Heart left ventricle (tissue), 16 donors: ENCODE data around the gene CLCF1. TPM values are rescaled to one million over a fixed set of nuclear protein-coding genes. Genes with fewer than 3 reads are reported as not detected.
A peak's percentile ranks its signal among the peaks of the same experiment; 100 is the strongest.

ENCODE experiments used
- ATAC-seq, 4 donors: fragments of 200-7000 bp; cut with Tn5 transposase; one replicate each; pipeline ENCODE4 v1.9.1; 2020 to 2022; ENCODE audit warnings: moderate library complexity in 4 of 4, mild to moderate bottlenecking in 3 of 4, moderate number of reproducible peaks in 1 of 4
- DNase-seq, 5 donors: peaks; one replicate each; pipeline ENCODE4 v3.0.0-alpha.2; 2020
- H3K27ac ChIP-seq, 12 donors: fragments of 200-600 bp; sonication (generic) in 4 of 12; one replicate each; pipeline versions ENCODE4 v1.5.0 to v1.8.0; 2016 to 2022; ENCODE audit warnings: mild to moderate bottlenecking in 2 of 12
- H3K27me3 ChIP-seq, 9 donors: fragments of 200-600 bp; sonication (generic) in 2 of 9; one replicate each; pipeline versions ENCODE4 v1.5.1 to v1.8.0; 2016 to 2022; ENCODE audit warnings: mild to moderate bottlenecking in 3 of 9
- H3K36me3 ChIP-seq, 9 donors: fragments of 200-600 bp; sonication (generic) in 2 of 9; one replicate each; pipeline versions ENCODE4 v1.5.0 to v1.8.0; 2018 to 2022; ENCODE audit warnings: mild to moderate bottlenecking in 2 of 9
- H3K4me1 ChIP-seq, 12 donors: fragments of 200-600 bp; sonication (generic) in 4 of 12; one replicate each; pipeline versions ENCODE4 v1.5.0 to v1.8.0; 2016 to 2022; ENCODE audit warnings: mild to moderate bottlenecking in 3 of 12
- H3K4me3 ChIP-seq, 12 donors: fragments of 200-600 bp; sonication (generic) in 4 of 12; one replicate each; pipeline versions ENCODE4 v1.5.0 to v1.8.0; 2017 to 2022; ENCODE audit warnings: mild to moderate bottlenecking in 9 of 12, moderate library complexity in 4 of 12
- H3K9me3 ChIP-seq, 12 donors: fragments of 200-600 bp; sonication (generic) in 4 of 12; one replicate each; pipeline versions ENCODE4 v1.5.0 to v1.8.0; 2016 to 2022; ENCODE audit warnings: mild to moderate bottlenecking in 1 of 12
- POLR2A ChIP-seq, 2 donors: fragments of 450-650 bp; IDR thresholded peaks; one replicate each; pipeline ENCODE4 v1.6.1; 2017; ENCODE audit warnings: antibody characterized with exemption in 2 of 2, mild to moderate bottlenecking in 2 of 2, moderate library complexity in 2 of 2
- WGBS, 4 donors: extraction: QIAGEN DNeasy Blood & Tissue Kit in 2 of 4; methylation state at CpG; one replicate each; pipeline versions ENCODE4 v1.1.5 to v1.1.7; 2013 to 2018; 5-methylcytosine and 5-hydroxymethylcytosine counted together
- intact Hi-C, 10 donors: fragments of 100-400 bp; cut with DNase I; formaldehyde crosslinking; loops; one replicate each; pipeline versions ENCODE4 v1.11.1 to v1.14.2; 2022
- polyA plus RNA-seq, 2 donors: library from polyadenylated mRNA; stranded (reverse); fragments of 200-250 nt; gene quantifications; one replicate each; pipeline ENCODE4 v1.2.3, GENCODE V29; 2013
- total RNA-seq, 9 donors: library from RNA; depleted of rRNA in 2 of 9; stranded (reverse); fragments of >200 nt in 2 of 9; fragmentation: NEBNext Ultra II Directional in 3 of 9; extraction: Animal tissue kit (Norgen Biotek cat#: 25700) in 3 of 9; gene quantifications; one replicate each; pipeline versions ENCODE4 v1.1.0 to v1.2.4, GENCODE V29; 2016 to 2023
- TF ChIP-seq, protein P1 (sequence below), 12 donors: fragments of 200-600 bp; sonication (generic) in 4 of 12; IDR thresholded peaks; one replicate each; pipeline versions ENCODE4 v1.5.0 to v1.8.0; 2018 to 2022; ENCODE audit warnings: antibody characterized with exemption in 12 of 12, mild to moderate bottlenecking in 5 of 12
- donor health status: ischemic (EF 13 %, LVEDD 7.1; RV severe dilation, severe dysfunction).
- donor health status: healthy with polysubstance abuse.
- donor health status: DM: no; HTN: yes; CAD: no.
- donor health status: DM: no; HTN: no; CAD: no.
- donor health status: ischemic (EF 25% LVEDD 6.9; RV normal size, moderate dysfunction).
- donor health status: ischemic (EF 25% LVEDD 5.7; RV mildly dilated, moderate dysfunction).
- donor health status: healthy.
- donor health status: DM: yes; HTN: yes; CAD: no.
- donor health status: ischemic (EF 35%, LVEDD 5.7; RV mildly dilated, moderate dysfunction).
- donor health status: nonischemic (EF 11% LVEDD 7.7; RV severe dilation, severe dysfunction).
- donor health status: DM: yes; HTN: yes; CAD: no.
- donor health status: PGD.
- donor health status: ischemic (EF 29% LVEDD 5.4; RV normal size, mild dysfunction).
- donor health status: nonischemic (EF 23%, LVEDD 6.1; RV moderate dilation, normal function).

CLCF1 gene
- total and polyA plus RNA-seq, 11 donors, result 0.25 to 17.1 (median 1.7) TPM

DNA sequence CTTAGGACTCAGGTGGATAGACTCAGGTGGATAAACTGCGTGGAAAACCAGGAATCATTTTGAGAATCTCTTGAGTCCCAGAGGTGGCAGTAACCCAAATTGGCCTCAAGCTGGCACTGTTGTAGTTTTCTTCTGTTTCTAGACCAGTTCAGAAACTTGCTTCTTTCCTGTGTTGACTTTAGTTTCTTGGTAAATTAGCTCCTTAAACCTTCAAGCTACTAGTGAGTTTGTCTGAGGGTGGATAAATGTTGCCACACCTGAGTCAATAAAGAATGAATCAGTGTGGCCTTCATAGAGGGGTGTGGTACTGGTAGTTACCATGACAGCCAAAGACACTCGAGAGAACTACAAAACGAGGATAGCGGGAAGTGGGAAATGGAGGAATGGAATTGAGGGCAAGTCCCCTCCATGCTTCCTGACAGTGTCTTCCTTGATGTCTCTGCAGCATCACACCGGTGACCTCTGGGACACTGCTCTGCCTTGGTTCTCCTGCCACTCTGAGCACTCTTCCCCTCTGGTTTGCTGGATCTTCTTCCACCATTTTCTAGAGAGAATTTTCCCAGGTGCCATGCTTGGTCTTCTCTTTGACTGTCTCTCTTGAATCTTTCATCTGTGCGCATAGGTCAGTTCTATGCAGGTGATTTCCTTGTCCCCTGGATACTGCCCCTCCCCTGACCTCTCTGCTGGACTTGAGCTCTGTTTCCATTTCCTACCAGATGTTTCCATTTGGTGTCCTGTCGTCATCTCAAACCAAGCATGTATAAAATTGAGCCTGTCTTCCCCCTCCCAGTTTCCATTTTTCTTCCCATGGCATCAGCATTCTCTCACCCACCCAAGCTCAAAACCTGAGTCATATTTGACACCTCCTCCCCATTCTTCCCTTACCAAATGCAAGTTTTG lies 27.2 kb downstream of the CLCF1 start:
- TF ChIP-seq, protein P1, sequence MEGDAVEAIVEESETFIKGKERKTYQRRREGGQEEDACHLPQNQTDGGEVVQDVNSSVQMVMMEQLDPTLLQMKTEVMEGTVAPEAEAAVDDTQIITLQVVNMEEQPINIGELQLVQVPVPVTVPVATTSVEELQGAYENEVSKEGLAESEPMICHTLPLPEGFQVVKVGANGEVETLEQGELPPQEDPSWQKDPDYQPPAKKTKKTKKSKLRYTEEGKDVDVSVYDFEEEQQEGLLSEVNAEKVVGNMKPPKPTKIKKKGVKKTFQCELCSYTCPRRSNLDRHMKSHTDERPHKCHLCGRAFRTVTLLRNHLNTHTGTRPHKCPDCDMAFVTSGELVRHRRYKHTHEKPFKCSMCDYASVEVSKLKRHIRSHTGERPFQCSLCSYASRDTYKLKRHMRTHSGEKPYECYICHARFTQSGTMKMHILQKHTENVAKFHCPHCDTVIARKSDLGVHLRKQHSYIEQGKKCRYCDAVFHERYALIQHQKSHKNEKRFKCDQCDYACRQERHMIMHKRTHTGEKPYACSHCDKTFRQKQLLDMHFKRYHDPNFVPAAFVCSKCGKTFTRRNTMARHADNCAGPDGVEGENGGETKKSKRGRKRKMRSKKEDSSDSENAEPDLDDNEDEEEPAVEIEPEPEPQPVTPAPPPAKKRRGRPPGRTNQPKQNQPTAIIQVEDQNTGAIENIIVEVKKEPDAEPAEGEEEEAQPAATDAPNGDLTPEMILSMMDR (IDR thresholded peaks at IDR 0.05), result peak in 11 of 12 donors; percentile 3 to 57 (median 34)
- no peak for TF ChIP-seq POLR2A (IDR thresholded peaks at IDR 0.05)
- peaks cover 0 to 4% (median 0%) of the 10 kb centered on the region in 9 donors for H3K36me3 ChIP-seq
- no peak overlapping the region for H3K27ac ChIP-seq
- H3K4me3 ChIP-seq, result no peak overlapping the region
- H3K27me3 ChIP-seq, result no peaks in the 10 kb centered on the region
- ATAC-seq, result peak in 1 of 4 donors; percentile 23
- intact Hi-C loops, result loop anchor here in 6 of 10 donors (5.0 kb wide), 1 partner anchor 36 kb away; no protein-coding TSS in a partner anchor
- WGBS, 4 donors, result 74 to 78% (median 76%) methylated on average over 7 of the region's 7 CpGs
- peaks cover 0 to 25% (median 12%) of the 10 kb centered on the region in 12 donors for H3K4me1 ChIP-seq
- peaks cover 0 to 5% (median 0%) of the 10 kb centered on the region in 12 donors for H3K9me3 ChIP-seq
- DNase-seq, result no peak

DNA sequence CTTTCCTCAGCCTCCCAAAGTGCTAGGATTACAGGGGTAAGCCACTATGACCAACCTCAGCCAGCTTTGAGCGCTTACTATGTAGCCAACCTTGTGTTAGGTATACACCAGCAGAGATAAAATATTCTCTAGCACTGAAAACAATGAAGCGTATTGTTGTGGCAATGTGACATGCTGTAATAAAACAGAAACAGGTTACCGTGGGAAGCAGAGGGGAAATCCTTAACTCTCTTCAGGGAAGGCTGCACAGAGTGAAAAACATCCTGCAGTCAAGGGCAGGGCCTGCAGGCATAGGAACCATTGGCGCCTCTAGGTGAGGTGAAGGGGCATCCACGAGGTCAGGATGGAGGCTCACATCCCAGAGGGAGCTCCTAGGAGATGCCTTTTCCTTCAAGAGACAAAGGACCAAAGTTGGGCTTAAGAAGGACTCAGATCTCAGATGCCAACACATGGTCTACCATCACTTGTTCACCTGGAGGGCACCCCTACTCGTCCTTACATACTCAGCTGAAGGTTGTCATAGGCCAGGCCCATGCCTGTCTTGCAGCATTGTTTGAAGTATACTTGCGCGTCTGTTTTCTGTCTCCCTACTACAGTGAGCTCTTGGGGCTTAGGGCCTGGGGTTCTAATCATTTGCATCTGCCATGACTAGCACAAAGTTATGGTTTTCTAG lies 28.0 kb downstream of the CLCF1 start:
- DNase-seq (no peak), ATAC-seq (no peak)
- H3K4me3 ChIP-seq, result no peak overlapping the region
- no peak overlapping the region for H3K27ac ChIP-seq
- intact Hi-C loops, result loop anchor here in 6 of 10 donors (5.0 kb wide), 1 partner anchor 37 kb away; no protein-coding TSS in a partner anchor
- no peak for TF ChIP-seq POLR2A (IDR thresholded peaks at IDR 0.05)
- TF ChIP-seq, protein P1 (IDR thresholded peaks at IDR 0.05), result no peak
- H3K4me1 ChIP-seq, result peaks cover 0 to 18% (median 6%) of the 10 kb centered on the region in 12 donors
- H3K36me3 ChIP-seq, result peaks cover 0 to 4% (median 0%) of the 10 kb centered on the region in 9 donors
- no peaks in the 10 kb centered on the region for H3K27me3 ChIP-seq
- H3K9me3 ChIP-seq, result peaks cover 0 to 5% (median 0%) of the 10 kb centered on the region in 12 donors
- WGBS, 4 donors, result 78 to 82% (median 80%) methylated on average over 7 to 8 of the region's 8 CpGs

DNA sequence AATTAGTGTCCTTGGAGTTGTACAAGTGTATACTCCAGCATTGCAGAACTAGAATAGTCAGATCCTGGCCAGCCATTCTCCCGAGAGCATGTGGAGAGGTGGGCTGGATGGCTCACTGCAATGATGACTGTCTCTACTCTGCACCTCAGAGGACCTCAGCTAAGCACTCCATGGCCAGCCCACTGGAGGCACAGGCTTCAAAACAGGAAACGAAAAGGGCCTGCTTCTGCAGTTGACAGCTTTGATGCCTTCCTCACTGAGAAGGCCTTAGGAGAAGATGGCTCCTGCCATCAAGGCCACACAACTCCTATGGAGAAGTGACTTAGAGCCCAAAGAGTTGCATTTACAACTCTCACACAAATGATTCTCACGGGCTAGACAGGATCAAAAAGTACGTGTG lies 29.1 kb downstream of the CLCF1 start:
- 88 to 98% (median 90%) methylated on average over 4 of the region's 4 CpGs for whole genome bisulfite sequencing, 4 donors
- no peak for DNase-seq
- intact Hi-C loops, result no loop called here

More for the DNA sequence above, 29.1 kb downstream of the CLCF1 start:
- Histone ChIP-seq H3K4me1 (peaks cover 0 to 10% (median under 1%) of the 10 kb centered on the region in 12 donors), H3K27me3 (no peaks in the 10 kb centered on the region), H3K36me3 (peaks cover 0 to 4% (median 0%) of the 10 kb centered on the region in 9 donors), H3K4me3 (no peak overlapping the region), H3K9me3 (peaks cover 0 to 5% (median 0%) of the 10 kb centered on the region in 12 donors), H3K27ac (no peak overlapping the region)
- ATAC-seq, result no peak
- TF ChIP-seq POLR2A (IDR thresholded peaks at IDR 0.05), result no peak
- TF ChIP-seq, protein P1 (IDR thresholded peaks at IDR 0.05), result no peak
